PFSK-1 (cell line): ENCODE results near the gene GNPTG.

Source experiments
- POLR2AphosphoS5 ChIP-seq: IDR thresholded peaks from 2 replicates; pipeline ENCODE4 v1.6.1; 2012; ENCODE audit warnings: low read depth, mild to moderate bottlenecking, control low read depth, low read length, moderate library complexity
- SIN3A ChIP-seq: IDR thresholded peaks from 2 replicates; pipeline ENCODE4 v1.6.1; 2012; ENCODE audit warnings: mild to moderate bottlenecking, low read length, moderate library complexity, borderline replicate concordance; ENCODE audit not compliant: insufficient read depth
- TF ChIP-seq, protein P1 (sequence below), 2 experiments: IDR thresholded peaks; 2 replicates each; pipeline versions ENCODE4 v1.6.1 to v1.8.0; 2011 to 2012; ENCODE audit warnings: low read depth in 2 of 2, low read length in 2 of 2, control low read depth in 1 of 2, inconsistent platforms in 1 of 2, mild to moderate bottlenecking in 1 of 2, moderate library complexity in 1 of 2; ENCODE audit not compliant: insufficient read depth in 1 of 2

DNA sequence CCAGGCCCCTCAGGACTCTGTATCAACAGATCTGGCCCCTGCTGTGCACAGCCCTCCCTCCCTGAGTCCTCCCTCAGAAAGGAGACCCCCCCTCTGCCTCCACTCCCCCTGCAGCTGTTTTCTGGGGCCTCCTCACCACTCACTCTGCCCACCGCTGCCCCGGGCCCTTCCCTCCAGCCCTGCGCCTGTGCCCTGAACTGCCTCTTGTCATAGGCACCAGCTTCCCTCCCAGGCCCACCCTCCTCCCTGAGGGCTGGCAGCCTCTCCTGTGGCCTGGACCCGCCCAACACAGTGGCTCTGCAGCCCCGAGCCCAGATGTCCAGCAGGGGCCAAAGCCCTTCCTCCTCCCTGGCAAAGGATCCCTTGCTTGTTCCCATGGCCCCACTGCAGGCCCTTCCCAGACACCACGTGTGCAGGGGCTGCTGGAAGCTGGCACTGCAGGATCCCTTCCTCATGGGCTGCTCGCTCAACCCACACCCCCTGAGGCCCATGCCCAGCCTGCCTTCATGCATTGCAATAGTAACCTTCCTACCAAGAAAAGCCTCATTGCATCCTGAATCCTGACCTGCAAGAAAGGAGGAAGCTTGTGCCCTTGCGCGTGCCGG, 25.8 kb downstream of the GNPTG start:
- TF ChIP-seq, protein P1, sequence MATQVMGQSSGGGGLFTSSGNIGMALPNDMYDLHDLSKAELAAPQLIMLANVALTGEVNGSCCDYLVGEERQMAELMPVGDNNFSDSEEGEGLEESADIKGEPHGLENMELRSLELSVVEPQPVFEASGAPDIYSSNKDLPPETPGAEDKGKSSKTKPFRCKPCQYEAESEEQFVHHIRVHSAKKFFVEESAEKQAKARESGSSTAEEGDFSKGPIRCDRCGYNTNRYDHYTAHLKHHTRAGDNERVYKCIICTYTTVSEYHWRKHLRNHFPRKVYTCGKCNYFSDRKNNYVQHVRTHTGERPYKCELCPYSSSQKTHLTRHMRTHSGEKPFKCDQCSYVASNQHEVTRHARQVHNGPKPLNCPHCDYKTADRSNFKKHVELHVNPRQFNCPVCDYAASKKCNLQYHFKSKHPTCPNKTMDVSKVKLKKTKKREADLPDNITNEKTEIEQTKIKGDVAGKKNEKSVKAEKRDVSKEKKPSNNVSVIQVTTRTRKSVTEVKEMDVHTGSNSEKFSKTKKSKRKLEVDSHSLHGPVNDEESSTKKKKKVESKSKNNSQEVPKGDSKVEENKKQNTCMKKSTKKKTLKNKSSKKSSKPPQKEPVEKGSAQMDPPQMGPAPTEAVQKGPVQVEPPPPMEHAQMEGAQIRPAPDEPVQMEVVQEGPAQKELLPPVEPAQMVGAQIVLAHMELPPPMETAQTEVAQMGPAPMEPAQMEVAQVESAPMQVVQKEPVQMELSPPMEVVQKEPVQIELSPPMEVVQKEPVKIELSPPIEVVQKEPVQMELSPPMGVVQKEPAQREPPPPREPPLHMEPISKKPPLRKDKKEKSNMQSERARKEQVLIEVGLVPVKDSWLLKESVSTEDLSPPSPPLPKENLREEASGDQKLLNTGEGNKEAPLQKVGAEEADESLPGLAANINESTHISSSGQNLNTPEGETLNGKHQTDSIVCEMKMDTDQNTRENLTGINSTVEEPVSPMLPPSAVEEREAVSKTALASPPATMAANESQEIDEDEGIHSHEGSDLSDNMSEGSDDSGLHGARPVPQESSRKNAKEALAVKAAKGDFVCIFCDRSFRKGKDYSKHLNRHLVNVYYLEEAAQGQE (IDR thresholded peaks at IDR 0.05; ENCODE audit: insufficient read depth in 1 of 2, low read depth in 2 of 2, low read length in 2 of 2) = no peak
- no peak for TF ChIP-seq SIN3A
- no peak for TF ChIP-seq POLR2AphosphoS5
